ENCODE results near the gene TUBAL3. TPM values are rescaled to one million over a fixed set of nuclear protein-coding genes. Genes with fewer than 3 reads are reported as not detected.

Gene TUBAL3
- polyA plus RNA-seq, 1 of the 3 experiments (the other 2 are of a cell fraction) = not detected

- TF ChIP-seq GABPA (IDR thresholded peaks at IDR 0.05; ENCODE audit: low read depth) (no peak), MXI1 (IDR thresholded peaks at IDR 0.05; ENCODE audit: low read depth, low read length) (no peak), ZBTB33 (IDR thresholded peaks at IDR 0.05; ENCODE audit: borderline replicate concordance, low read depth) (no peak), FOXJ3 (CRISPR knock-in tag; IDR thresholded peaks at IDR 0.05) (no peak), FOSL2 (IDR thresholded peaks at IDR 0.05; ENCODE audit: borderline replicate concordance, low read depth) (no peak), IRF3 (IDR thresholded peaks at IDR 0.05; ENCODE audit: low read depth, low read length) (no peak), MEF2A (IDR thresholded peaks at IDR 0.05; ENCODE audit: borderline replicate concordance, low read depth) (no peak), TCF12 (IDR thresholded peaks at IDR 0.05) (no peak)
These were observed 35.1 kb downstream of the TUBAL3 start (continued) for GRCh38 chr10:5369362-5370158.

GRCh38 chr10:5365928-5366327 lies 38.7 kb downstream of the TUBAL3 start:
- WGBS (ENCODE audit: low lambda C conversion rate) = 10% methylated on average over 5 of the region's 5 CpGs
- no peak overlapping the region for H3K27ac ChIP-seq (ENCODE audit: low read depth in 2 of 2, low read length in 1 of 2)
- CTCF ChIA-PET = interaction anchor here (1.3 kb wide), 1 partner anchor 551 kb away, joined by 3 read pairs; no protein-coding TSS in a partner anchor
- H3K4me2 ChIP-seq = 0 out of 2 replicates have a peak overlapping the region, but pooled peaks have one; percentile 8
- H4K20me1 ChIP-seq (ENCODE audit: insufficient read depth) = no peaks in the 10 kb centered on the region
- peaks cover 0 to 4% of the 10 kb centered on the region in 2 experiments; a peak in 1 of 4 replicates for H3K4me1 ChIP-seq (ENCODE audit: control insufficient read depth in 1 of 2, insufficient read depth in 2 of 2, low read depth in 1 of 2, low read length in 1 of 2)
- no peaks in the 10 kb centered on the region for H3K36me3 ChIP-seq (replicated peaks in 1 of 2; ENCODE audit: control insufficient read depth in 1 of 2, insufficient read depth in 2 of 2, low read length in 1 of 2)
- no peak for DNase-seq
- no peak overlapping the region for H3K9ac ChIP-seq
- H2AFZ ChIP-seq (ENCODE audit: low read depth) = no peak overlapping the region
- POLR2A ChIA-PET = no interaction called here
- TF ChIP-seq RXRA (IDR thresholded peaks at IDR 0.05; ENCODE audit: borderline replicate concordance, low read depth) = no peak
- TF ChIP-seq SIN3A (IDR thresholded peaks at IDR 0.05; ENCODE audit: borderline replicate concordance, low read depth, low read length) = no peak
- no peak for TF ChIP-seq USF2 (IDR thresholded peaks at IDR 0.05; ENCODE audit: borderline replicate concordance, low read depth, low read length)
- no peak for TF ChIP-seq TAF1 (IDR thresholded peaks at IDR 0.05; ENCODE audit: borderline replicate concordance, low read depth, low read length)
- no peak for TF ChIP-seq CTCF (IDR thresholded peaks at IDR 0.05)
- peaks cover 17% of the 10 kb centered on the region for H3F3A ChIP-seq (replicated peaks; ENCODE audit: insufficient read depth)
- H3K9me3 ChIP-seq = no peaks in the 10 kb centered on the region
- H3K27me3 ChIP-seq (ENCODE audit: insufficient read depth) = peaks cover 57% of the 10 kb centered on the region
- no peaks in the 10 kb centered on the region for H3K9me2 ChIP-seq
- no peak overlapping the region for H3K4me3 ChIP-seq (ENCODE audit: low read depth in 2 of 2, low read length in 1 of 2)
- no peaks in the 10 kb centered on the region for H3K79me2 ChIP-seq (ENCODE audit: insufficient read depth)

Measured in SK-N-SH (cell line).